H1 (cell line): Measurements from ENCODE around the gene NAT9. TPM values are rescaled to one million over a fixed set of nuclear protein-coding genes. Genes with fewer than 3 reads are reported as not detected.

ENCODE experiments used
- ASH2L ChIP-seq: fragments of 200-600, 300-600 bp; sonication (generic); IDR thresholded peaks from one replicate; pipeline ENCODE4 v1.7.1; 2017; ENCODE audit warnings: low read length
- EGR1 ChIP-seq: IDR thresholded peaks from 2 replicates; pipeline ENCODE4 v1.6.1; 2011; ENCODE audit warnings: low read depth, low read length, borderline replicate concordance
- MAFK ChIP-seq: IDR thresholded peaks from 2 replicates; pipeline ENCODE4 v1.6.1; 2012; ENCODE audit warnings: low read depth, mild to moderate bottlenecking, improper control_type of control experiment, low read length
- PHF8 ChIP-seq: fragments of 200-600 bp; sonication (generic); conservative IDR thresholded peaks from 2 replicates; pipeline ENCODE4 v1.7.1; 2012; ENCODE audit warnings: low read depth, mild to moderate bottlenecking, inconsistent platforms, low read length, moderate library complexity
- SIN3A ChIP-seq, 2 experiments: IDR thresholded peaks in 1 of 2; conservative IDR thresholded peaks in 1 of 2; 2 replicates each; pipeline ENCODE4 v1.6.1; 2011 to 2012; ENCODE audit warnings: low read length in 2 of 2, improper control_type of control experiment in 1 of 2, low read depth in 1 of 2, mild to moderate bottlenecking in 1 of 2
- SP4 ChIP-seq: IDR thresholded peaks from 2 replicates; pipeline ENCODE4 v1.6.1; 2012; ENCODE audit warnings: low read length, inconsistent platforms
- TBP ChIP-seq: IDR thresholded peaks from 2 replicates; pipeline ENCODE4 v1.6.1; 2011; ENCODE audit warnings: low read depth, low read length, improper control_type of control experiment
- USF2 ChIP-seq: IDR thresholded peaks from 2 replicates; pipeline ENCODE4 v1.6.1; 2011; ENCODE audit warnings: low read length, improper control_type of control experiment
- polyA plus RNA-seq, 7 experiments: library from polyadenylated mRNA; depleted of rRNA in 3 of 7; stranded (reverse) in 5 of 7; unstranded in 2 of 7; fragments of >200 nt in 5 of 7; fragments of 200-250 nt in 2 of 7; gene quantifications; 1 replicate in 5 of 7; 2 replicates in 1 of 7; 4 replicates in 1 of 7; pipeline versions ENCODE4 v1.2.1 to v1.2.3, GENCODE V29; 2011 to 2013; ENCODE audit warnings: missing spikeins in 2 of 7, mixed read lengths in 2 of 7
- total RNA-seq: library from RNA; stranded (reverse); fragmentation: NEBNext Ultra II Directional; extraction: Animal tissue kit (Norgen Biotek cat#: 25700); gene quantifications from 2 replicates; pipeline ENCODE4 v1.2.1, GENCODE V29; 2021

Gene NAT9
- total and polyA plus RNA-seq, 2 of the 8 experiments (the other 6 are each of a cell fraction or from before 2014, with no cell fraction given) = 32.3 to 42.7 TPM

- TF ChIP-seq SIN3A (conservative IDR thresholded peaks at IDR 0.05 in 1 of 2, IDR thresholded peaks at IDR 0.05 in 1 of 2; ENCODE audit: low read depth in 1 of 2, low read length in 2 of 2) = no peak
- no peak for TF ChIP-seq TBP
- TF ChIP-seq MAFK = no peak
- TF ChIP-seq SP4 = no peak
- TF ChIP-seq PHF8 = no peak
- no peak for TF ChIP-seq EGR1
- TF ChIP-seq ASH2L = no peak
- TF ChIP-seq USF2 = no peak
Observed at GRCh38 chr17:74818291-74818938, 42.3 kb upstream of the NAT9 start (continued).
